Breast epithelium (tissue), 4 donors: ENCODE measurements around the gene NHLH1. TPM values are rescaled to one million over a fixed set of nuclear protein-coding genes. Genes with fewer than 3 reads are reported as not detected.
A peak's percentile ranks its signal among the peaks of the same experiment; 100 is the strongest.

ENCODE experiments used
- DNase-seq, 2 donors: peaks; one replicate each; pipeline ENCODE4 v3.0.0-alpha.2; 2019; ENCODE audit warnings: low spot score in 2 of 2
- H3K27ac ChIP-seq, 2 donors: fragments of 200-600 bp; sonication (generic) in 1 of 2; one replicate each; pipeline ENCODE4 v1.5.1; 2016 to 2019; ENCODE audit warnings: mild to moderate bottlenecking in 1 of 2
- H3K27me3 ChIP-seq, 2 donors: fragments of 200-600 bp; sonication (generic) in 1 of 2; one replicate each; pipeline versions ENCODE4 v1.5.1 to v1.6.0; 2017 to 2019; ENCODE audit warnings: control low read depth in 1 of 2, mild to moderate bottlenecking in 1 of 2
- H3K36me3 ChIP-seq: fragments of 200-600 bp; one replicate; pipeline ENCODE4 v1.5.1; 2019
- H3K4me1 ChIP-seq, 2 donors: fragments of 200-600 bp; sonication (generic); one replicate each; pipeline ENCODE4 v1.5.1; 2016 to 2019; ENCODE audit warnings: control low read depth in 1 of 2
- H3K4me3 ChIP-seq, 3 donors: fragments of 200-600 bp; sonication (generic); 1 replicate in 2 of 3; 2 replicates in 1 of 3; pipeline ENCODE4 v1.5.1; 2016 to 2019; ENCODE audit warnings: mild to moderate bottlenecking in 3 of 3, moderate library complexity in 2 of 3
- H3K9me3 ChIP-seq, 2 donors: fragments of 200-600 bp; sonication (generic) in 1 of 2; one replicate each; pipeline ENCODE4 v1.5.1; 2016 to 2019; ENCODE audit warnings: control low read depth in 1 of 2
- POLR2A ChIP-seq: fragments of 450-650 bp; IDR thresholded peaks from one replicate; pipeline ENCODE4 v1.6.1; 2016; ENCODE audit warnings: antibody characterized with exemption, mild to moderate bottlenecking, moderate library complexity
- POLR2AphosphoS5 ChIP-seq, 3 donors: sonication (generic); formaldehyde crosslinking; IDR thresholded peaks; one replicate each; pipeline ENCODE4 v1.6.1; 2017; ENCODE audit warnings: antibody characterized with exemption in 3 of 3
- intact Hi-C: fragments of 100-400 bp; cut with DNase I; formaldehyde crosslinking; loops from one replicate; pipeline ENCODE4 v1.15.1; 2023; ENCODE audit warnings: low total_unique reads
- total RNA-seq, 3 donors: library from RNA; depleted of rRNA; stranded (reverse); fragments of >200 nt; gene quantifications; one replicate each; pipeline ENCODE4 v1.1.0, GENCODE V29; 2016
- TF ChIP-seq, protein P1 (sequence below), 3 donors: fragments of 450-650 bp; IDR thresholded peaks; one replicate each; pipeline ENCODE4 v1.5.1; 2016 to 2017; ENCODE audit warnings: antibody characterized with exemption in 3 of 3, mild to moderate bottlenecking in 3 of 3, moderate library complexity in 3 of 3

Gene NHLH1
- total RNA-seq, 3 donors from 2014 or later: 0.15 TPM; not detected in 2

- Histone ChIP-seq H3K27ac (no peak overlapping the region), H3K36me3 (no peaks in the 10 kb centered on the region), H3K9me3 (no peaks in the 10 kb centered on the region), H3K27me3 (no peaks in the 10 kb centered on the region), H3K4me1 (peaks cover 0 to 6% of the 10 kb centered on the region in 2 donors), H3K4me3 (no peak overlapping the region)
- intact Hi-C loops: no loop called here
- no peak for DNase-seq
- TF ChIP-seq POLR2AphosphoS5 (IDR thresholded peaks at IDR 0.05): no peak
- TF ChIP-seq POLR2A: no peak
- TF ChIP-seq, protein P1, sequence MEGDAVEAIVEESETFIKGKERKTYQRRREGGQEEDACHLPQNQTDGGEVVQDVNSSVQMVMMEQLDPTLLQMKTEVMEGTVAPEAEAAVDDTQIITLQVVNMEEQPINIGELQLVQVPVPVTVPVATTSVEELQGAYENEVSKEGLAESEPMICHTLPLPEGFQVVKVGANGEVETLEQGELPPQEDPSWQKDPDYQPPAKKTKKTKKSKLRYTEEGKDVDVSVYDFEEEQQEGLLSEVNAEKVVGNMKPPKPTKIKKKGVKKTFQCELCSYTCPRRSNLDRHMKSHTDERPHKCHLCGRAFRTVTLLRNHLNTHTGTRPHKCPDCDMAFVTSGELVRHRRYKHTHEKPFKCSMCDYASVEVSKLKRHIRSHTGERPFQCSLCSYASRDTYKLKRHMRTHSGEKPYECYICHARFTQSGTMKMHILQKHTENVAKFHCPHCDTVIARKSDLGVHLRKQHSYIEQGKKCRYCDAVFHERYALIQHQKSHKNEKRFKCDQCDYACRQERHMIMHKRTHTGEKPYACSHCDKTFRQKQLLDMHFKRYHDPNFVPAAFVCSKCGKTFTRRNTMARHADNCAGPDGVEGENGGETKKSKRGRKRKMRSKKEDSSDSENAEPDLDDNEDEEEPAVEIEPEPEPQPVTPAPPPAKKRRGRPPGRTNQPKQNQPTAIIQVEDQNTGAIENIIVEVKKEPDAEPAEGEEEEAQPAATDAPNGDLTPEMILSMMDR (IDR thresholded peaks at IDR 0.05): no peak
Observed at GRCh38 chr1:160346958-160347357, 19.9 kb upstream of the NHLH1 start.

- TF ChIP-seq, protein P1 (IDR thresholded peaks at IDR 0.05): no peak
- TF ChIP-seq POLR2AphosphoS5 (IDR thresholded peaks at IDR 0.05): no peak
- TF ChIP-seq POLR2A: no peak
- peaks cover 29% of the 10 kb centered on the region for H3K36me3 ChIP-seq
- intact Hi-C loops: no loop called here
- DNase-seq: no peak
- no peak overlapping the region for H3K4me3 ChIP-seq
- no peaks in the 10 kb centered on the region for H3K9me3 ChIP-seq
- H3K4me1 ChIP-seq: no peaks in the 10 kb centered on the region
- H3K27me3 ChIP-seq: no peaks in the 10 kb centered on the region
- no peak overlapping the region for H3K27ac ChIP-seq
Observed at GRCh38 chr1:160351629-160352028, 15.2 kb upstream of the NHLH1 start.

DNA sequence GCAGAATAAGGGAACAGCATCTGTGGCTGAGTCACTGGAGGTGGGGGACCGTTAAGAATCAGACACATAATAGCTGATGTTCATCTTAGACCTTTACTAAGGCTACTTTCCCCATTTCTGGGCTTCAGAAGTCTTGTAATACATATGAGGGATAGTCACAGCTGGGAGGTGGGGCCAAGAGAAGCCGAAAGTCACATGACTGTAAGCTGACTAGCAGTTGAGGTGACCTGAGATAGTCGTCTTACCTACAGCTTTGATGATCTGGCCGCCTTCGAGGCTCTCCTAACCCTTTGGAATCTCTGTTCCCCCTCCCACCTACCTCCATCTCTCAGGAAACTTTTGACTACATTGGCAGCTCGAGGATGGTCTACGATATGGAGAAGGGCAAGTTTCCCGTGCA, 14.3 kb upstream of the NHLH1 start:
- TF ChIP-seq, protein P1 (IDR thresholded peaks at IDR 0.05): no peak
- TF ChIP-seq POLR2AphosphoS5 (IDR thresholded peaks at IDR 0.05) (no peak), POLR2A (no peak)
- DNase-seq: no peak
- intact Hi-C loops: no loop called here
- no peaks in the 10 kb centered on the region for H3K9me3 ChIP-seq
- H3K4me3 ChIP-seq: no peak overlapping the region
- H3K27me3 ChIP-seq: no peaks in the 10 kb centered on the region
- no peak overlapping the region for H3K27ac ChIP-seq
- H3K4me1 ChIP-seq: no peaks in the 10 kb centered on the region
- peaks cover 37% of the 10 kb centered on the region for H3K36me3 ChIP-seq

- Histone ChIP-seq H3K27ac (no peak overlapping the region), H3K27me3 (no peaks in the 10 kb centered on the region), H3K36me3 (peaks cover 37% of the 10 kb centered on the region), H3K4me3 (no peak overlapping the region), H3K9me3 (no peaks in the 10 kb centered on the region), H3K4me1 (no peaks in the 10 kb centered on the region)
- intact Hi-C loops: no loop called here
- DNase-seq: no peak
- TF ChIP-seq, protein P1 (IDR thresholded peaks at IDR 0.05): no peak
- TF ChIP-seq POLR2A (no peak), POLR2AphosphoS5 (IDR thresholded peaks at IDR 0.05) (no peak)
Observed at GRCh38 chr1:160353223-160353622, 13.6 kb upstream of the NHLH1 start.

DNA sequence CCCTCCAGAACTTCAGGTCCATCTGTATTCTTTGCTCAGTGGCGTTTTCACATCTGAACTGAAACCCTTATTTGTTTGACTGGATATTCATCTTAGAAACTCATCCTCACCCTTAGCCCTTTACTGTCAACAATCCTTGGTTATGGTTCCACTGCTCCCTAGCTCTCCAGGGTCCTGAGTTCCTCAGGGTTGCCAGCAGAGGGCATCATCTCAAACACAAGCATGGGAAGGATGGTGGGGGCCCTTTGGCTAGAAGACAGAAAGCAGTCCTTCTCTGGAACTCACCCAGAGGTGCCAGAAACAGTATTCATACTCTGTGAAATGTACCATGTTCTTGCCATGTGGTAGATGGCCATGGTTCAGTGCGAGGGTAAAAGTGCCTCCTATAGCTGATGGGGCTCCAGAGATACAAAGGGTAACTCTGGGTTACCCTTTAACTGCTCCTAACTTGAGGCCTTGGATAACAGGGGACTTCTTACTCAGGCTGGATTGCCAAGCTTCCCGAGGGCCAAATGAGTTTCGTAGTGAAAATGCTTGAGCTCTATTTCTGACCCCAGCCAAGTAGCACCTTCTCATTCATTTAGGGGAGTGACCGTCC, 12.4 kb upstream of the NHLH1 start:
- intact Hi-C loops: no loop called here
- Histone ChIP-seq H3K27me3 (no peaks in the 10 kb centered on the region), H3K36me3 (peaks cover 37% of the 10 kb centered on the region), H3K27ac (no peak overlapping the region), H3K4me1 (no peaks in the 10 kb centered on the region), H3K4me3 (no peak overlapping the region), H3K9me3 (no peaks in the 10 kb centered on the region)
- no peak for DNase-seq
- no peak for TF ChIP-seq POLR2AphosphoS5 (IDR thresholded peaks at IDR 0.05)
- TF ChIP-seq, protein P1 (IDR thresholded peaks at IDR 0.05): peak in 1 of 3 donors; percentile 23
